HCT116 (cell line): Measurements from ENCODE around the gene ESRRG. TPM values are rescaled to one million over a fixed set of nuclear protein-coding genes. Genes with fewer than 3 reads are reported as not detected.
A peak's percentile ranks its signal among the peaks of the same experiment; 100 is the strongest.

Experiments
- ATAC-seq: fragments of 200-7000 bp; cut with Tn5 transposase; 2 replicates; pipeline ENCODE4 v1.9.1; 2020; ENCODE audit warnings: mild to moderate bottlenecking, moderate library complexity
- BruUV-seq: library from RNA; stranded (reverse); fragments of 400-500 nt; replicated peaks from 2 replicates; lab custom pipeline; 2021; lab: Mats Ljungman, UMichigan
- CTCF ChIA-PET: fragments of 300-600 bp; sonication (Branson Sonifier 250); formaldehyde crosslinking; loops from one replicate; lab custom pipeline; 2021; ENCODE audit warnings: antibody characterized with exemption; lab: Charles Lee
- POLR2A ChIA-PET: fragments of 300-600, 350-600 bp; sonication (Branson Sonifier 250); formaldehyde crosslinking; loops from one replicate; lab custom pipeline; 2021; ENCODE audit warnings: antibody characterized with exemption; lab: Charles Lee
- RAD21 ChIA-PET, 2 experiments: fragments of 300-600 bp; sonication (Branson Sonifier 250); formaldehyde crosslinking; loops; one replicate each; lab custom pipeline; 2023; ENCODE audit warnings: low total read pairs in 2 of 2; ENCODE audit not compliant: uncharacterized antibody in 2 of 2, unreplicated experiment in 2 of 2, low non-redundant PET in 1 of 2; lab: Charles Lee
- DNase-seq: peaks from one replicate; pipeline ENCODE4 v3.0.0-alpha.2; 2010; ENCODE audit warnings: low read depth, low spot score
- H2AFZ ChIP-seq: fragments of 200-600 bp; shearing (Covaris generic), sonication (generic); 2 replicates; pipeline ENCODE4 v1.6.1; 2017; ENCODE audit warnings: low read depth, mixed run types, mixed read lengths, antibody characterized with exemption, low read length; ENCODE audit not compliant: poor library complexity, severe bottlenecking
- H3K27ac ChIP-seq: 2 replicates; pipeline ENCODE4 v1.5.1; 2012; ENCODE audit warnings: low read depth, low read length
- H3K27me3 ChIP-seq: fragments of 200-600 bp; sonication (generic); 2 replicates; pipeline ENCODE4 v1.6.1; 2016; ENCODE audit warnings: mixed run types, low read length, mixed read lengths; ENCODE audit not compliant: insufficient read depth
- H3K36me3 ChIP-seq, 2 experiments: fragments of 200-500 bp in 1 of 2; fragments of 200-600 bp in 1 of 2; sonication (Bioruptor generic) in 1 of 2; sonication (generic) in 1 of 2; 2 replicates each; pipeline versions ENCODE4 v1.5.1 to v1.6.1; 2014 to 2016; ENCODE audit warnings: low read length in 2 of 2, inconsistent platforms in 1 of 2, mixed read lengths in 1 of 2, mixed run types in 1 of 2; ENCODE audit not compliant: insufficient read depth in 2 of 2, control insufficient read depth in 1 of 2
- H3K4me1 ChIP-seq, 2 experiments: fragments of 200-600 bp in 1 of 2; sonication (generic) in 1 of 2; 2 replicates each; pipeline versions ENCODE4 v1.5.1 to v1.6.1; 2012 to 2017; ENCODE audit warnings: low read length in 2 of 2, inconsistent platforms in 1 of 2, mild to moderate bottlenecking in 1 of 2, mixed read lengths in 1 of 2, mixed run types in 1 of 2, moderate library complexity in 1 of 2; ENCODE audit not compliant: insufficient read depth in 2 of 2, control insufficient read depth in 1 of 2
- H3K4me2 ChIP-seq: fragments of 200-600 bp; sonication (generic); 2 replicates; pipeline ENCODE4 v1.6.1; 2017; ENCODE audit warnings: mixed run types, low read length, mixed read lengths
- H3K4me3 ChIP-seq, 2 experiments: fragments of 200-600 bp in 1 of 2; sonication (generic) in 1 of 2; replicated peaks in 1 of 2; 2 replicates each; pipeline ENCODE4 v1.5.1; 2011 to 2016; ENCODE audit warnings: low read length in 2 of 2, control low read depth in 1 of 2, low read depth in 1 of 2, mild to moderate bottlenecking in 1 of 2, mixed read lengths in 1 of 2, mixed run types in 1 of 2
- H3K79me2 ChIP-seq: fragments of 200-600 bp; sonication (generic); 2 replicates; pipeline ENCODE4 v1.6.1; 2017; ENCODE audit warnings: mild to moderate bottlenecking, mixed run types, low read length, moderate library complexity, mixed read lengths; ENCODE audit not compliant: insufficient read depth
- H3K9ac ChIP-seq: fragments of 200-600 bp; sonication (generic); 2 replicates; pipeline ENCODE4 v1.6.1; 2016; ENCODE audit warnings: low read length, mixed read lengths
- H3K9me2 ChIP-seq: fragments of 200-600 bp; sonication (generic), shearing (Covaris generic); 2 replicates; pipeline ENCODE4 v1.6.1; 2017; ENCODE audit warnings: mixed run types, mild to moderate bottlenecking, moderate library complexity; ENCODE audit not compliant: insufficient read depth
- H3K9me3 ChIP-seq, 2 experiments: fragments of 200-500 bp in 1 of 2; fragments of 200-600 bp in 1 of 2; sonication (Bioruptor generic) in 1 of 2; sonication (generic) in 1 of 2; 2 replicates each; pipeline ENCODE4 v1.6.1; 2014 to 2017; ENCODE audit warnings: low read length in 2 of 2, mixed read lengths in 2 of 2, inconsistent platforms in 1 of 2, low read depth in 1 of 2, mild to moderate bottlenecking in 1 of 2, mixed run types in 1 of 2, moderate library complexity in 1 of 2; ENCODE audit not compliant: control insufficient read depth in 1 of 2, insufficient read depth in 1 of 2
- H4K20me1 ChIP-seq: fragments of 200-600 bp; sonication (generic), shearing (Covaris generic); 2 replicates; pipeline ENCODE4 v1.6.1; 2017; ENCODE audit warnings: mixed run types, mild to moderate bottlenecking, moderate library complexity; ENCODE audit not compliant: insufficient read depth
- CTCF ChIP-seq, 3 experiments: fragments of 200-600 bp in 1 of 3; sonication (generic) in 1 of 3; IDR thresholded peaks in 2 of 3; conservative IDR thresholded peaks in 1 of 3; 2 replicates each; pipeline ENCODE4 v1.5.1; 2012 to 2017; ENCODE audit warnings: low read depth in 2 of 3, low read length in 2 of 3, antibody characterized with exemption in 1 of 3, borderline replicate concordance in 1 of 3, control low read depth in 1 of 3, mild to moderate bottlenecking in 1 of 3, mixed read lengths in 1 of 3, mixed run types in 1 of 3, moderate library complexity in 1 of 3; ENCODE audit not compliant: insufficient read depth in 1 of 3
- REST ChIP-seq: IDR thresholded peaks from 2 replicates; pipeline ENCODE4 v1.6.1; 2012; ENCODE audit warnings: low read depth
- TCF7L2 ChIP-seq: IDR thresholded peaks from 2 replicates; pipeline ENCODE4 v1.7.0; 2011; ENCODE audit warnings: borderline replicate concordance, inconsistent platforms; ENCODE audit not compliant: insufficient read depth, insufficient read length; ENCODE audit errors: extremely low read depth
- ZFX ChIP-seq: fragments of 450-650 bp; IDR thresholded peaks from 2 replicates; pipeline ENCODE4 v1.6.1; 2017
- intact Hi-C: fragments of 100-400 bp; cut with micrococcal nuclease; formaldehyde crosslinking; loops from 2 replicates; pipeline ENCODE4 v1.10.0; 2022
- total RNA-seq: library from RNA; stranded (reverse); gene quantifications from one replicate; pipeline ENCODE4 v1.2.1, GENCODE V29; 2021; ENCODE audit not compliant: unreplicated experiment
- TF ChIP-seq, protein P1 (sequence below): IDR thresholded peaks from 2 replicates; pipeline ENCODE4 v1.6.1; 2011; ENCODE audit warnings: mild to moderate bottlenecking, low read length, moderate library complexity; ENCODE audit not compliant: insufficient replicate concordance; ENCODE audit errors: extremely low read depth

The ESRRG gene
- total RNA-seq, 1 experiment from 2014 or later = not detected

DNA sequence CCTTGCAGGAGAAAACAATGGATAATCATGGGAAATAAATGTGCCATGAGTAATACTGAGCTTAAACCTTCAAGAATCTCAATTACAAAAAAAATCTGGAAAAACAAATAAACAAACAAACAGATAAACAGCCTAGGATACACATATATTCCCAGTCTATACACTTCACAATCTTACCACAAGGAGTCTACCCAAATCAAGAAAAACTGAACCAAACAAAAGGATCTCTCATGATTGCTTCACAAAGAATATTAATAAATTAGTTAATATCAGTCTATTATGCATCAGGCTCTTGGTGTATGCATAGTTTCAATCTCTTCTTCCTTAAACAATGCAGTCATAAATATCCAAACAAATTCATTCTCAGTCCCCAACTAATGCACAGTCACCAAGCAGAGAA, 3.2 kb upstream of the ESRRG start:
- Histone ChIP-seq H3K4me1 (no peaks in the 10 kb centered on the region), H3K9ac (no peak overlapping the region), H3K9me2 (no peaks in the 10 kb centered on the region), H3K36me3 (no peaks in the 10 kb centered on the region), H3K9me3 (no peaks in the 10 kb centered on the region; a peak in 1 of 4 replicates), H4K20me1 (no peaks in the 10 kb centered on the region), H3K79me2 (no peaks in the 10 kb centered on the region), H2AFZ (no peak overlapping the region), H3K4me2 (no peak overlapping the region), H3K27ac (no peak overlapping the region), H3K27me3 (no peaks in the 10 kb centered on the region), H3K4me3 (no peak overlapping the region)
- DNase-seq = no peak
- CTCF ChIA-PET = no interaction called here
- intact Hi-C loops = no loop called here
- BruUV-seq = no TSS peak
- ATAC-seq = no peak
- POLR2A ChIA-PET = no interaction called here
- RAD21 ChIA-PET = no interaction called here
- TF ChIP-seq REST = no peak
- TF ChIP-seq CTCF (IDR thresholded peaks at IDR 0.05 in 2 of 3, conservative IDR thresholded peaks at IDR 0.05 in 1 of 3; ENCODE audit: borderline replicate concordance in 1 of 3, insufficient read depth in 1 of 3, low read depth in 2 of 3, low read length in 2 of 3) = 0 out of 6 replicates have a peak, but pooled peaks of 1 of the 3 experiments have one; percentile 20
- TF ChIP-seq ZFX = no peak
- TF ChIP-seq TCF7L2 = no peak
- TF ChIP-seq, protein P1, sequence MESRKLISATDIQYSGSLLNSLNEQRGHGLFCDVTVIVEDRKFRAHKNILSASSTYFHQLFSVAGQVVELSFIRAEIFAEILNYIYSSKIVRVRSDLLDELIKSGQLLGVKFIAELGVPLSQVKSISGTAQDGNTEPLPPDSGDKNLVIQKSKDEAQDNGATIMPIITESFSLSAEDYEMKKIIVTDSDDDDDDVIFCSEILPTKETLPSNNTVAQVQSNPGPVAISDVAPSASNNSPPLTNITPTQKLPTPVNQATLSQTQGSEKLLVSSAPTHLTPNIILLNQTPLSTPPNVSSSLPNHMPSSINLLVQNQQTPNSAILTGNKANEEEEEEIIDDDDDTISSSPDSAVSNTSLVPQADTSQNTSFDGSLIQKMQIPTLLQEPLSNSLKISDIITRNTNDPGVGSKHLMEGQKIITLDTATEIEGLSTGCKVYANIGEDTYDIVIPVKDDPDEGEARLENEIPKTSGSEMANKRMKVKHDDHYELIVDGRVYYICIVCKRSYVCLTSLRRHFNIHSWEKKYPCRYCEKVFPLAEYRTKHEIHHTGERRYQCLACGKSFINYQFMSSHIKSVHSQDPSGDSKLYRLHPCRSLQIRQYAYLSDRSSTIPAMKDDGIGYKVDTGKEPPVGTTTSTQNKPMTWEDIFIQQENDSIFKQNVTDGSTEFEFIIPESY = no peak
